ENCODE data around the gene TMTC2.
"Not testable (repeated sequence)": the region's sequence is repeated elsewhere in the genome, so short reads cannot be mapped to it uniquely, and the experiment has no call there.

The TMTC2 gene

DNA sequence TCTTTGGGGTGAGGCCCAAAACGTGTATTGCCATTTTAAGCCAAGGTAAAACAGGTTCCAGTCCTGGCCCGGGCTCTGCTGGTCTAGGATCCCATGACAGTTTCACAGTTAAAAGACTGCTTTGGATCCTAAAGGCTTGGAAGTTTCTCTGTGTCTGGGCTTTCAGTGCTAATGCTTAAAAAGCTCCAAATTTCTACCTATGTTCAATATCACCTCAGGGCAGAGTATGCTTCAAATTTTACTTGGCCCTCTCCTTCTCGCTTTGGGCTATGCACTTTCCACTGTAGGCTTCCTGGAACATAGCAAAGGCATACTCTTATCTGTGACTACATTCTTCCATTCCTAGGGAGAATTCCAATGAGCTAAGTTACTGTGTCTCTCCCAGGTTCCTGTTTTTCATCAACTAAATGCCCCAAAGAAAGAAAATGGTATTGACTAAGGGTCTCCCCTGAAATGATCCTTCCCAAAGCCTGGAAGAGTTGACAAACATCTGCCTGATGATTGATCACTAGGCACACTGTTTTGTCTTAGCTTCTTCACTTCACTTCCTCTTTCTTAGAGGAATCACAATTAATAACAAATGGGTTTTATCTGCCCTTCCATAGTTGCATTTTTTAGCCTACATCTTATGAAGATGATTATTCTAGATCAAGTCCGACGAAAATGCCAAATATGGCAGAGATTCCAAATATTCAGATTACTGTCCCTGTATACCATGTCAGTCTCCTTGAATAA is 79.4 kb downstream of the TMTC2 start:
- H3K4me3 ChIP-seq (ENCODE audit: low read length) = no peak overlapping the region
- no peak for DNase-seq (ENCODE audit: low read depth, low spot score)

DNA sequence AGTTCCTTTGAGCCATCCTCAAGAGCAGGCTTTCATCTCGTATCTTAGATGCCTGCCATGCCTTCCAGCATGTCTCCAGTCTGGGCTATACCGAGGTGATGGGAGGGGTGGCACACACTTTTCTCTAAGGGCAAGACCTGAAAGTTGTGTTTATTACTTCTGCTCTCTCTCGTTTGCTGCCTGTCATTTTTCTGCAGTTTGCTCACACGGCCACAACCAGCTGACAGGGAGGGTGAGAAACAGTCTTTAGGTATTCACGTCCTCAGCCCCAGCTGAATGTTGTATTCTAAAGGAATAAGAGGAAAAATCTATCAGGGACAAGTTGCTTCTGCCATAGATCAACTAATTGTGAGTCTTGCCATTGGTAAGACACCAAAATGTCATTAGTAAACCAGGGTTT is 88.0 kb downstream of the TMTC2 start:
- DNase-seq (ENCODE audit: low read depth, low spot score) = no peak
- H3K4me3 ChIP-seq (ENCODE audit: low read length) = no peak overlapping the region

DNA sequence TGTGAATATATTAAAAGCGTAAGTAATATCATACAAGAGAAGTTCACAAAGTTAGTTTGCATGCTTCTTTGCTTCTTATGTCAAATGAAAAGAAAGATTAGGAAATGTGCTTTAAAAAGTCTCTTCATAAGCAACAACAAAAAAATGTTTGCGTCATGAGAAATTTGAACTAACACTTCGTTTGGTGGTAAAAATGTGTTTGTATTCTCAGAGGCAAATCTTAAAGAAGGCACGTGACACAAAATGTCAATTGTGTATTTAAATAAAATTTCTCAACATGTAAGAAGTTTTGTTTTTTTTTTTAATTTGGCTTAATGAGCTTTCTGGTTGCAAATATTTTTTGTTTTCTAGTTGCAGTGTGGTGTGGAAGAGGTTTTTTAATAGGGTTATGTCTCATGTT is 93.8 kb downstream of the TMTC2 start:
- no peak overlapping the region for H3K4me3 ChIP-seq (ENCODE audit: low read length)
- no peak for DNase-seq (ENCODE audit: low read depth, low spot score)

DNA sequence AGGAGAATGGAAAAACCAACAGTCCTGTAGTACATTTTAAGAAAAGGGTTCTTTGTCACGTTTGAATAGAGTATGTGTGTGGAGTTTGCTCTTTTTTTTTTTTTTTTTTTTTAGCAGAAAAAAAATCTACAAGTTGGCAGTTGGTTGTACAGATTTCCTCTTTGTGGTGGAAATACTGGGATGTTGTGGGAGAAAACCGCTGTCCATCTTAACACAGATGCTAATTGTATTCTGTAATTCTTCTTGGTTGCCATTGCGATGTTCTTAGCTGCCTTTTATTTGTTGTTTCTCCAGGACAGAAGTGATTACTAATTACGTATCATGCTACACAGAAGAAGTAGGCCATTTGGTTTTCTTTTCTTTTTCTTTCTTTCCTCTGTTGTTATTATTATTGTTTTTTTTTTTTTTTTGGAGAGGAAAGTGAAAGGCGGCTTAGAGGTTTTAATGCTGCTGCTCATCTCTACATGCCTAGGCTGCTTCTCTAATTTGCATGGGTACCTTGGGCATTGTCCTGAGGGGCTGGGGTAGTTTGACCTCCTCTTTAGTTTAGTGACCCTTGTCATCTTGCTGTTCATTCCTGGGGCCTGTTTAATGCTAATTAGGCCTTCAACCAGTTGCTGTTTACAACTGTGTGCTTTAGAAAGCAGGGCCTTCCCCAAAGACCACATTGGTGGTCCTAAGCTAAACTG is 94.7 kb downstream of the TMTC2 start:
- no peak for DNase-seq (ENCODE audit: low read depth, low spot score)
- H3K4me3 ChIP-seq (ENCODE audit: low read length) = no peak overlapping the region

DNA sequence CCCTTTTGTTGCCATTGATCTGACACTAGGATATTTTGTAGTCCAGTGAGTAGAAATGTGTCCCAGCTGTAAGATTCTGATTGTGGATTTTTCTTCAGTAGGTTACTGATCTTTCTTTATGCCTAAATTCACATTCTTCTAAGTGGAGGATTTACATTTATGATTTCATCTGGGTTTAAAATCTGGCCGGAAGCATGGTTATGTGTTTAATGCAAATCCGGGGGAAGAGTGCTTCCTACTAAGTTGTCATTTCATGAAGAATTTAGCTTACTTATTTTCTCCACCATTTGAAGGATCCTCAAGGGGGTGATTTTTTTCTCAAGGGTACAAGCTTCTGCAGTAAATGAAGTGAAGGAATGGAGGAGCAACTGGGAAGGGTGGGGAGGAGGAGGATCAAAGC is 96.7 kb downstream of the TMTC2 start:
- DNase-seq (ENCODE audit: low read depth, low spot score) = no peak
- no peak overlapping the region for H3K4me3 ChIP-seq (ENCODE audit: low read length)

DNA sequence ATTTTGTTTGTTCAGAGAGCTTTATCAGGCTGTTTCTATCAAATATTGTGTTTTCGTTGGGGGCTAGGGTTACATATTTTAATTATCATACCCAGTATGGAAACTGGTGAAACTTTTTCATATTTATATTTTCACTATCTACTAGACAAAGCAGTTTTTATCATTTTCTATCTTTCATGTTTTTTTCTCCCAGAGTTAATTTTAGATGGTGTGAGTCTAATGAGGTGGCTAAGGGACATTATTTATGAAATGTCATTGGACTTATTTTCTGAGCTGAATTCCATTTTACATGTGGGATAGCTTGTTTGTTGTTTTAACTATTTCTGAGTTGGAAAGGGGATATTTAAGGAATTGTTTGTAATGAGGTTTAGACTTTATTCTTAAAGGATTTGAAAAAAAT is 100.3 kb downstream of the TMTC2 start:
- H3K4me3 ChIP-seq (ENCODE audit: low read length) = no peak overlapping the region
- DNase-seq (ENCODE audit: low read depth, low spot score) = no peak

DNA sequence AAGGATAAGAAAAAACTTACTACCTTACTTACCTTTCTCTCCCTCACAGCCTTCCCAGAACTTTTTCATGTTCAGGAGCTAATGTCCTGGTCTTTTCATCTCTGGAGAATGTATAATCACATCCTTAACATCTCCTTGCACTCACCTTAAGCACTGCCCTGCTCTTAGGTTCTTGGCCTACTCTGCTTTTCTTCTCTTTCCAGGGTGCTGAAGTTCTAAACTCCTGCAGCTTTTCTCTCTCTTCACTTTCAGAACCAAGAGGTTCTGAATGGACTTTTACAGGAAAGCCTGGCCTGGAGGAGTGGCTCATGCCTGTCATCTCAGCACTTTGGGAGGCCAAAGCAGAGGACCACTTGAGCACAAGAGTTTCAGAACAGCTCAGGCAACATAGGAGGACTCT is 101.9 kb downstream of the TMTC2 start:
- DNase-seq (ENCODE audit: low read depth, low spot score) = no peak
- no peak overlapping the region for H3K4me3 ChIP-seq (ENCODE audit: low read length)

DNA sequence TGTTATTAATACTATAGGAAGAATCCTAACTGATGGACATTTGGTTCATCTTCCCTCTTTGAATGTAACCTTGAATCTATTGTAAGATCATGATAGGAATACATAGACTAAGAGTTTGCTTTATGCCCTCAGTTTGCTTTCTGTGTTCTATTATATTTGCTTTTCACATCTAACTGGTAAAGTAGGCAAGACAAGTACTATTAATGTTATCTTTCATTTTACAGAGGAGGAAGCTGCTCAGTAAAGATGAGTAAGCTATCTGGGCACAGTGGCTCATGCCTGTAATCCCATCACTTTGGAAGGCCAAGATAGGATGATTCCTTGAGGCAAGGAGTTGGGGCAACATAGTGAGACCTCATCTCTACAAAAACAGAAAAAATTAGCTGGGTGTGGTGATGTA is 103.0 kb downstream of the TMTC2 start:
- no peak for DNase-seq (ENCODE audit: low read depth, low spot score)
- no peak overlapping the region for H3K4me3 ChIP-seq (ENCODE audit: low read length)

DNA sequence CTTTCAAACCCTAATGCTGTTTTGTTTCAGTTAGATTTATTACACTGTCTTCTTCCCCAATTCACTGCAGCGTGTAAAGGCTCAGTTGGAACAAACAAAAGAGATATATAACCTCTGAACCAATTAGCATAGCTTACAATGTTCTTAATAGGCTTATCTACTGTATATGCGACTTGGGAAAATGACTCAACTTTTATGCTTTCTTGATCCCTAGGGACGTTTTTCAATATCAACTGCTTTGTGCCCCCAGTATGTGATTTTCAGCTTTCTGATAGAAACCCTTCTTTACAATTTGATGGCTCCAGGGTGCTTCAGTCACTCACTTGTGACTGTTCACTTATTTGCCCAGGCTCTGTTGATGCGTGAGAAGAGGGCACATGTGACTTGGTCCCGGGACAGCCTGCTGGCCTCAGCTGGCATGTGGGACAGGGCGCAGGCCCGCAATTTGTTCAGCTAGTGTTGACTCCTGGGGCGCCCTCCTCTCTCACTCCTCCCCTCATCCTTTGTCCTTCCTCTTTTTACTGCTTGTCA is 107.1 kb downstream of the TMTC2 start:
- no peak overlapping the region for H3K4me3 ChIP-seq (ENCODE audit: low read length)
- DNase-seq (ENCODE audit: low read depth, low spot score) = no peak

DNA sequence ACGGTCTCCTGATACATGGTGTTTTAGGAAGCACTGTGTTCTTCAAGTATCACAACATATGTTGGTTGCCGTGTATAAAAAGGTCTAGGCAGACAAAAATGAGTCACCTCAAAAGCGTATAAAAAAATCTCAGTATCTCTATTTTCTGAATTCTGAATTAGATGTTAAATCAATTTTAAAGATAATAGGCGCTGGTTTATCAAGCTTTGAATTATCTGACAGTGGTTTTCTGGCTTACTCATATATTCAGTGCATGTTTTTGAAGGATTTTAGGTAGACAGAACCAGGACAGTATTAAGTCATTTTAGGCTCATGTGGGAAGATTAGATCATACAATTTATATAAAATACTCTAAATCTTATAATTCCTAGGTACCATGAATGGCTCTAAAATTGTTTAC is 110.8 kb downstream of the TMTC2 start:
- H3K4me3 ChIP-seq (ENCODE audit: low read length) = no peak overlapping the region
- no peak for DNase-seq (ENCODE audit: low read depth, low spot score)

DNA sequence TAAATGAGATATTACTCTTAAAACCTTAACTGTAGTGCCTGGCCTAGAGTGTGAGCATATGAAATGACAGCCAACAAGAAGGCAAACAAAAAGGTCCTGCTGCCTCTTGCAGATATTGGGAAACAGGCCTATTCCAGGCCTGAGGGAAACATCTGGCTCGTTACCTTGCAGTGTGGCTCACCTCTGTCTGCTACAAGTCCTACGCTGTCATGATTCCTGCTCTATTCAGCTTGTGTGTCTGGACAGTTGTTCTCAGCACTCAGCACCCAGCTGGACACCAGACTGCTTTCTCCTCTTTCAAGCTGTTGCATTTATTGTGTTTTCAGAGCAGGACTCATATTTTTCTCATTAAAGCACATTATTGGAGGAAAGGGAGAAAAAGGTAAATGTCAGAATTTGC is 113.5 kb downstream of the TMTC2 start:
- no peak for DNase-seq (ENCODE audit: low read depth, low spot score)
- H3K4me3 ChIP-seq (ENCODE audit: low read length) = no peak overlapping the region

DNA sequence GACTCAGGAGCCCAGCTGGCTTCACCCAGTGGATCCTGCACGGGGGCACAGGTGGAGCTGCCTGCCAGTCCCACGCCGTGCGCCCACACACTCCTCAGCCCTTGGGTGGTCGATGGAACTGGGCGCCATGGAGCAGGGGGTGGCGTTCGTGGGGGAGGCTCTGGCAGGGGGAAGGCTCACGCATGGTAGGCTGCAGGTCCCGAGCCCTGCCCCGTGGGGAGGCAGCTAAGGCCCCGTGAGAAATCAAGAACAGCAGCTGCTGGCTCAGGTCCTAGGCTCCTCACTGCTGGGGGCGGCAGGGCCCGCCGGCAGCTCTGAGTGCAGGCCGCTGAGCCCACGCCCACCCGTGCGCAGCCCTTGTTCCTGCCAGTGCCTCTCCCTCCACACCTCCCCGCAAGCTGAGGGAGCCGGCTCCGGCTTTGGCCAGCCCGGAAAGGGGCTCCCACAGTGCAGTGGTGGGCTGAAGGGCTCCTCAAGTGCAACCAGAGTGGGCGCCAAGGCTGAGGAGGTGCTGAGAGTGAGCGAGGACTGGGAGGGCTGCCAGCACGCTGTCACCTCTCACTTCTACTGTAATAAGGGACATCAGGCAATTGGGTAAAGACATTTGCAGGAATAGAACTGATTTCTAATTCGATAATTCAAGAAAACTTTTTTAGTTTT is 115.4 kb downstream of the TMTC2 start:
- no peak for DNase-seq (ENCODE audit: low read depth, low spot score)
- H3K4me3 ChIP-seq (ENCODE audit: low read length) = no peak overlapping the region

DNA sequence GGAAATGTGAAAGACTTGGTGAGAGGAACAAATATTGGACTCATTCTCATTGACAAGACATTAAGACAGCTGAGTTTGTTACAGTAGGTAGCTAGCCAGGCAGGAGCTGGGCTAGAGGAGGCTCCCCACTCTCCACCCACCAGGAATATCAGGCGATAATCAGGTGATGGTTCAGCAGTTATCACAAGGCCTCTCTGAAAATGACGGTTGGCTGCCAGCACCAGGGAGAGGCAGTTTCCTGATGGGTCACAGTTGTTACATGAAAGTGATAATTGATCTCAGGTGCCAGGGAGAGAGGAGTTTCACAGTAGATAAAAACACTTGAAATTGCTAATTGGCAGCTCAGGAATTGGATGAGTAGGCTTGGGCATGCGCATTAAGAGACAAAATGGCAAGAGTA is 116.5 kb downstream of the TMTC2 start:
- DNase-seq (ENCODE audit: low read depth, low spot score) = no peak
- H3K4me3 ChIP-seq (ENCODE audit: low read length) = no peak overlapping the region

DNA sequence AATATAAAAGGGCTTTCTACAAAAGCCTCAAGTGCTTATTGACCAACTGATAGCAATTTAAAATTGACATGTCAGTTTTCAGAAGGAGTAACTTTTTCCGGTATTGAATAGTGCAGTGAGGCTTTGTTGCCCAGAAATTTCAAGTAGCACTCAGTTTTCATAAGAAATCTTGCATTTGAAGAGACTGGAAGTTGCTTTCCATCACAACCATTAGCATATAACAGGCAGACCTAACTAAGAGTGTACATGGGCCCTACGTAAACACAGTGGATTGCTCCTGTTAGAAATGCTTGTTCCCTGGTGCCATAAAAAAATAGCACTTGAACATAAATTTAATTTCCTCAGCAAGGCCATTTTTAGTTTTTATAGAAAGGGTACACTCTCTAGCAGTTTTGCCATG is 117.9 kb downstream of the TMTC2 start:
- no peak overlapping the region for H3K4me3 ChIP-seq (ENCODE audit: low read length)
- DNase-seq (ENCODE audit: low read depth, low spot score) = no peak

DNA sequence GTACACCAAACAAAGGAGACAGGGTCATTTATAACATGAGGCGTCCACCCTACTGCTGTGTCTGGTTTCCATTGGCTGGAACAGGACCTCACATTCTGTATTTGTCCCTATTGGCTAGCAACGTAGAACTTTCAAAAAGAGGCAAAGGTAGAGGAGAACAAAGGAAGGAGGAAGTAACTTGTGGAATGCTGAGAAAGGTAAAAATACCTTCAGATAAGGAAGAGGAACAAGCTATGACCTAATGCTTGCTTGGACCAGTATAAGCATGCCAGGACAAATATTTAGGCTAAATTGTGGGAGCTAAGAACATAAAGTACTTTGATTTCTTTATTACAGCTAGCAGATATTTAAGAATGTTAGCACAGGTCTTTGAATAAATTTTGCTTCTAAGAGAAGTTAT is 118.3 kb downstream of the TMTC2 start:
- not testable (repeated sequence) for DNase-seq (ENCODE audit: low read depth, low spot score); H3K4me3 ChIP-seq (ENCODE audit: low read length)

DNA sequence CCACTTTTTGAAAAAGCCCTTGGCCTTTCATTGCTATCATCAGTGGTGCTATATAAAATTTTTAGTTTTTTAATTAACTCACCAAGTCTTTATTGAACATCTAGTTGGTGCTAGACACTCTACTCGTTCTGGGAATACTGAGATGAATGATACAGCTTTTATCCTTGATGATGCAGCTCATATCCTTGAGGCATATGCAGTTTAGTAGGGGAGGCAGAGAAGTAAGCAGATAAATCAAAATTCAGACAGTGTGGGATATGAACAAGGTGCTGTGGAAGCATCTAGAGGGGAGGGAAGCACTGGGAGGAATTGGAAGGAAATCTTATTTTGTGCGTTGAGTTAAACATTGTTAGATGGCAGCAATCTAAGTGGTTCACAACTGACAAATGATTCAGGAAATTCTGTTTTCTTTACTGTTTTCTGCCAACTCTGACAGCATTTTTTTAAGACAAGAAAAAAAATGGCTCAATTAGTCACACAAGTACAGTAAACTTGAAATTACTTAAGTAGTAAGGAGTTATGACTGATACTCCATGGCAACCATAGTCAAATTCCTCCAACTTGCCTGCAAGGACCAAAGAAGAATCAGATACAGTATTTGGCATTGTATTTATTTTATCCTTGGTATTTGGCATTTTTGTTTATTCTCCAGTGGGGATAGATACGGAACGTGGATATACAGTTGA is 119.2 kb downstream of the TMTC2 start:
- no peak overlapping the region for H3K4me3 ChIP-seq (ENCODE audit: low read length)

DNA sequence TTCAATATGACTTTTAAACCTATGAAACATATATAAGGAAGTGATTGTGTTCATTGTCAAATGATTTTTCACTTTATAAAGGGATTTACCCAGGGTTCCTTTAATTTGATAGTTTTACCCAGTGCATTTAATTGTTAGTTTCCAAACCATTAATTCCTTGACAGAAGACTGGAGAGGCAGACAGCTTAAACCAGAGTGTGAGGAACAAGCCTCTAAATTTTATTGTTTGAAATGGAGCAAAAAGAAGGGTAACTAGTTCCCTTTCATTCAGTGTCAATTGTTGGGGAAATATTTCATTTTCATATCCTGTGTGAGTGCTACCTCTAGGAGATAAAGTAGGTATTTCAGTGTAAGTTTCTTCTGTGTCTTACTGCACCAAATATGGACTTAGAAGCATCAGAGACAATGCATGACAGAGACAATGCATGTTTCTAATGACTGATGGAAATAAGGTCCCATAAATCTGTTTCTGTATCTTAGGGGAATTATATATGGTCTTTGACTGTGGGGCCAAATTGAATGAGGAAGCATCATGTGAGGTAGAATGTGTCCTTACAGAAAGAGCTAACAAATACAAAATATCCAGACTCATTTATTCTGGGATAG is 120.5 kb downstream of the TMTC2 start:
- DNase-seq (ENCODE audit: low read depth, low spot score) = no peak
- no peak overlapping the region for H3K4me3 ChIP-seq (ENCODE audit: low read length)

More for the DNA sequence above, 119.2 kb downstream of the TMTC2 start:
- DNase-seq (ENCODE audit: low read depth, low spot score) = no peak

DNA sequence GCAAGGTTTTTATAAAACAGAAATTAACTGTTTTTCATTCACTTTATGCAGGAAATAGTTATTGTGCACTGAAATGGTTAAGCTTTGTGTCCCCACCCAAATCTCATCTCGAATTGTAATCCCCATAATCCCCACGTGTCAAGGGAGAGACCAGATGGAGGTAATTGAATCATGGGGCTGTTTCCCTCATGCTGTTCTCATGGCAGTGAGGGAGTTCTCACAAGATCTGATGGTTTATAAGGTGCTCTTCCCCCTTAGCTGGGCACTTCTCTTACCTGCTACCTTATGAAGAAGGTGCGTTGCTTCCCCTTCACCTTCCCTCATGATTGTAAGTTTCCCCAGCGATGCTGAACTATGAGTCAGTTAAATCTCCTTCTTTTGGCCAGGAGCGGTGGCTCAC is 123.9 kb downstream of the TMTC2 start:
- H3K4me3 ChIP-seq (ENCODE audit: low read length) = no peak overlapping the region
- no peak for DNase-seq (ENCODE audit: low read depth, low spot score)

DNA sequence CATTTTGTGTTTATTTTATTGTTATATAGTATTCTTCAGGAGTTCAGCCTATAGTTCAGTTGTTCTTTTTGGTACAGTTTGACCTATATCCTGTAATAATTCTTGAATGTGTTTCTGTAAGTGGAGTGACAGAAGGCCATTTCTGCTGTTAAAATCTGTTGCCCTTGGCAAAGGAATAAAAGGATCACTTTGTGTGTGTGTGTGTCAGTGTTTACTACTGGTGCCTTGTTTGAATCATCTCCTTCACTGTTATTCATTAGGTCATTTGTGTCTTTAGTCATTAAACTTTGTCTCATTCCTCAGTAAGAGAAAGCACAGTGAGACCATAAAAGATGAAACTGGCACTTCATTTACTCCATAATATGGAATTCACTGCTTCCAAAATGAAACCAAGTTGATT is 130.7 kb downstream of the TMTC2 start:
- DNase-seq (ENCODE audit: low read depth, low spot score) = no peak
- H3K4me3 ChIP-seq (ENCODE audit: low read length) = no peak overlapping the region
